NCI-H2171 treated with DMSO at 0.1 percent for 48 hours (cell line): Measurements from ENCODE around the gene EMD.
"Not testable (repeated sequence)": the region's sequence is repeated elsewhere in the genome, so short reads cannot be mapped to it uniquely, and the experiment has no call there.

Experiments used
- DNase-seq: peaks from one replicate; lab custom pipeline; 2025; lab: John Stamatoyannopoulos, UW

The EMD gene

GRCh38 chrX:154396363-154396762 is 17.3 kb downstream of the EMD start:
- DNase-seq = not testable (repeated sequence)

GRCh38 chrX:154396973-154397887 is 18.1 kb downstream of the EMD start:
- DNase-seq = peak; percentile 74

GRCh38 chrX:154397888-154398667 is 19.0 kb downstream of the EMD start, which contains the start of gene RPL10:
Gene RPL10, plus strand, starts transcription at chrX:154398377. Its CDS starts 143 bp downstream, at chrX:154398520.
- DNase-seq = peak; percentile 96

GRCh38 chrX:154398668-154399526 is 19.8 kb downstream of the EMD start:
- DNase-seq = peak; percentile 66

- no peak for DNase-seq
Measured at GRCh38 chrX:154399527-154400368, 20.7 kb downstream of the EMD start.

GRCh38 chrX:154400369-154400817 is 21.3 kb downstream of the EMD start:
- not testable (repeated sequence) for DNase-seq

- no peak for DNase-seq
Measured at GRCh38 chrX:154401045-154401799, 22.1 kb downstream of the EMD start.

- DNase-seq = no peak
Measured at GRCh38 chrX:154401918-154402621, 23.0 kb downstream of the EMD start.

GRCh38 chrX:154402622-154403127 is 23.6 kb downstream of the EMD start:
- DNase-seq = no peak

- no peak for DNase-seq
Measured at GRCh38 chrX:154403192-154403591, 24.1 kb downstream of the EMD start.

- DNase-seq = no peak
Measured at GRCh38 chrX:154403858-154404257, 24.8 kb downstream of the EMD start.

GRCh38 chrX:154404625-154405192 is 25.6 kb downstream of the EMD start:
- DNase-seq = no peak

- no peak for DNase-seq
Measured at GRCh38 chrX:154408659-154409221, 29.6 kb downstream of the EMD start.

GRCh38 chrX:154409222-154409871 is 30.3 kb downstream of the EMD start, which contains the start of gene DNASE1L1:
Gene DNASE1L1, minus strand, starts transcription at chrX:154409254. Its CDS starts 3,686 bp downstream, at chrX:154405568.
- no peak for DNase-seq

- DNase-seq = peak; percentile 60
Measured at GRCh38 chrX:154411981-154412340, 32.9 kb downstream of the EMD start.

- DNase-seq = no peak
Measured at GRCh38 chrX:154412468-154412867, 33.4 kb downstream of the EMD start.

GRCh38 chrX:154413142-154413541 is 34.0 kb downstream of the EMD start:
- DNase-seq = no peak

- DNase-seq = no peak
Measured at GRCh38 chrX:154417157-154417556, 38.1 kb downstream of the EMD start.
